Activated CD8-positive, alpha-beta memory T cell treated with anti-CD3 and anti-CD28 coated beads, Interleukin-2, amount 50 U/mL, for 48 hours (primary cell): ENCODE data around the gene VTCN1.

Experiments used
- DNase-seq: peaks from one replicate; pipeline ENCODE4 v3.0.0-alpha.2; 2020

Gene VTCN1

GRCh38 chr1:117093870-117094621 lies 116.7 kb downstream of the VTCN1 start:
- DNase-seq = no peak
